NCI-H524 treated with DMSO at 0.1 percent for 48 hours (cell line): ENCODE results near the gene DGKQ.
"Not testable (repeated sequence)": the region's sequence is repeated elsewhere in the genome, so short reads cannot be mapped to it uniquely, and the experiment has no call there.

Experiments used
- DNase-seq: peaks from one replicate; lab custom pipeline; 2025; lab: John Stamatoyannopoulos, UW

Gene DGKQ

DNA sequence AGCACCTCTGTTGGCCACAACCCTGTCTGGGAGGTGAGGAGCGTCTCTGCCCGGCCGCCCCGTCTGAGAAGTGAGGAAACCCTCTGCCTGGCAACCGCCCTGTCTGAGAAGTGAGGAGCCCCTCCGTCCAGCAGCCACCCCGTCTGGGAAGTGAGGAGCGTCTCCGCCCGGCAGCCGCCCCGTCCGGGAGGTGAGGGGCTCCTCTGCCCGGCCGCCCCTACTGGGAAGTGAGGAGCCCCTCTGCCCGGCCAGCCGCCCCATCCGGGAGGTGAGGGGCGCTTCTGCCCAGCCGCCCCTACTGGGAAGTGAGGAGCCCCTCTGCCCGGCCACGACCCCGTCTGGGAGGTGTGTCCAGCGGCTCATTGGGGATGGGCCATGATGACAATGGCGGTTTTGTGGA lies 2.6 kb upstream of the DGKQ start:
- DNase-seq = not testable (repeated sequence)

GRCh38 chr4:974668-975067 lies 1.3 kb upstream of the DGKQ start:
- DNase-seq = no peak

DNA sequence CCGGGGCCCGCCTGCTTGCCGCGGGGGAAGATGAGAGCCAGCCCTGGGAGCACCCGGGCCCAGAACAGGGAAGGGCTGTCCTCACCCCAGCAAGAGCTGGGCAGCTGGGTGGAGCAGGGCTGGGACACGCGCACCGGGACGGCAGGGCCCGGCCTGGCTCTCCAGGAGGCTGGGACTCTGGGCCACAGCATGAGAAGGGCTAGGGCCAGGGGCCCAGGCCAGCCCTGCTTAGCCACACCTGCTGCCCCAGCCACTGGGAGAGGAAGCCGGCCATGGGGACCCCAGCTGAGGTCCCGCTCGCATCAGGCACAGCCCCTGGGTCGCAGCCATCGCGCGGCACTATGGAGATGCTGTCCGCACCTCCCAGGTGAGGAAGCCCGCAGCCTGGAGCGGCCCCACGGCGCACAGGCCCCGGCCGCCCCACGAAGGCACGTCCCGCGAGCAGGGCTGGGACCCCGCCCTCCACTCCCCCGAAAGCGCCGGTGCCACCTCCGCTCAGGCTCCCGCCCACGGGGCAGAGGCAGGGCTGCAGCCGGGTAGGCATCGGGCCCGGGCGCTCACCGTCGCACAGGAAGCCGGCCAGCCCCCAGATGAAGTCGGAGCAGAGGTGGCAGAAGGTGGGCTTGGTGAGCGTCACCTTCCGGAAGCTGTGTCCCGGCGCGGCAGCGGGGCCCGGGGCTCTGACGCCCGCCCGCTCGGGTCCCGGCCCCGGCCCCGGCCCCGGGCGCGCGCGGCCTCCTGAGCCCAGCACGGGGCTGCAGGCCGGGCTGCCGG lies 531 bp downstream of the DGKQ start:
- DNase-seq = no peak

DNA sequence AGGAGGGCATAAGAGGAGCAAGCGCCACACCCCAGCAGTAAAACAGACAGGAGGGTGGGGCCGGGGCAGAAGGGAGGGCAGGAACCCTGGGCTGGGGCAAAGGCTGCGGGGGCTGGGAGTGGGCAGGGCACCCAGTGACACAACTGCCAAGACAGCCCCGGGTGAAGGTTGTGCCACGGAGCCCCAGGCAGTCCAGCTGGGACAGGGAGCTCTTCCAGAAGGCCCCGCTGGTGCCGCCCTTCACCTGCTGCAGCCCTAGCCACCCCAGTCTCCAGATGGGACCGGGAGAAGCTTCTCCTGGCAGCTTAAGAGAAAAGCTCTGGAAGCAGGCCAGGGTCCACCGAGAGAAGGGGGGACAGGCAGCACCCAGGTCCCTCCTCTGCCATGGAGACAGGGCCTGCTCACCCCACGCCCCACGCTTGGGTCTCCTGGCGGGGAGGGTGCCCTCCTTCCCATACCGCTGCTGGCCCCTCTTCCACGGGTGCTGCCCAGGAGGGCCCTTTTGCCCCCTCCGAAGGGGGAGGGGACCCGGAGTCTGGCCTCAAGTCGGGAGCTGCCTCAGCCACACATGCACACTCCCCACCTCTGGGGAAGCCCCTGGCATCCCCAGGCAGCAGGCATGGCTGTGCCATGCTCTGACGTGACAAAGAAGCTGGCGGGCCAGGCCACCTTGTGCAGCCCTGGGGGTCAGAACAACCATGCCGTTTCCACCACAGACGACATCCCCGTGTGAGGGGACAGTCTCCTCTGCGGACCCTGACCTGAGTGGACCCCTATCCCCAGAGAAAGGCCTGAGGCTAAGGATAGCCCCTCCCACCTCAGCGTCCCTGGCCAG lies 1.5 kb downstream of the DGKQ start:
- DNase-seq = no peak

DNA sequence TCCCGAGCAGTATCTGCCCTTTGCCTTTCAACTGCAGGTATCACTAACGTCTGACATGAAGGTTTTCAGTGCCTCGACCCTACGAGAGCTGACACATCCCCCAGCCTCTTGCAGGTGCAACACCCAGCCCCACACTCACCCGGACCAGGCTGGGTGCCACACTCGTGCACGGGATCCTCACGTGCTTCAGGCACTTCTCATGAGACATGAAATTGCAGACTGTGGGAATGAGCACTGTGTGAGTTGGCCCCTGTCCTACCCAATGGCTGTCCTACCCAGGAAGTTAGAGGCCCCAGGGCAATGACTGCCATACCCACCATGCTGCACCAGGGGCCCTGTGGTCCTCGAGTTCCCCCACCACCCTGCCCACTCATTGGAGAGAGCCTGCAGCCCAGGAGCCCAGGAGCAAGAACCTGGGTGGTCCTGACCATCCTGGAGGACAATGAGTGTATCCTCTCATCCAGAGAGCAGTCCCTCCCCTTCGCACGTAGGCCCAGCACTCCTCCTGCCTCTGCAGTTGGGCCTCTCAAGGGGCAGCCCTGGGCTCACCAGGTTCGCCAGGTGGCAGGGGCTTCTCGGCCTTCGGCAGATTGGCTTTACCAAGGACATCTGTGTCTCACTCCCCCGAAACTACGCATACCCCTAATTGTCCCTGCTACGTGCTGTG lies 2.4 kb downstream of the DGKQ start:
- no peak for DNase-seq

DNA sequence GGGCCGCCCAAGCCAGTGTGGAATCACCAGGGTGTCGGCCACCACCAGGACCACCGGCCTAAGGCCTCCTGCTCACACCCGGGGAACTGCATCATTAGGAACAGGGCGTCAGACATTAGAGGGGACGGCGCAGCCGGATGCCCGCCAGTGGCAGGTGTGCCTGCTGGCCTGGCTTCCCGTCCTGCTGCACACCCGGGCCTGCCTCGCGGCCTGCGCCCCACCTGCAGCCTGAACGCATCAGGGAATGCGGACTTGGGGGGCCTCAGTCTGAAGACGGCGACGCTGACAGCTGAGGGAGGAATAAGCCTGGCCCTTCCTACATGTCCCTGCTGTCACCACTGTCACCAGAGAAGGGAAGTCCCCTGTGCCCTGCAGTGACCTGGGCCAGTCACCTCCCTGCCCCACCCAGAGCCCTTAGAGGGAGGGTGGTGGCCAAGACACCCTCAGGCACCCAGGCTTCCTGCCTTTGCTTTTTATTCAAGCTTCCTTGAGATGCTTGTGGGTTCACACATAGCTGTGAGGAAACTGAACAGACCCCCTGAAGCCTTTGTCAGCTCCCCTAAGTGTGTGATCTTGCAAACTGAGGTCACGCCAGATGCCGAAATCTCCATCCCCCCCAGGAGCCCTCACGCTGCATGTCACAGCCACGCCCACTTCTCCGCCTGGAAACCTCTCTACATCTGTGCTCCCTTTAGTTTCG lies 3.2 kb downstream of the DGKQ start:
- no peak for DNase-seq

DNA sequence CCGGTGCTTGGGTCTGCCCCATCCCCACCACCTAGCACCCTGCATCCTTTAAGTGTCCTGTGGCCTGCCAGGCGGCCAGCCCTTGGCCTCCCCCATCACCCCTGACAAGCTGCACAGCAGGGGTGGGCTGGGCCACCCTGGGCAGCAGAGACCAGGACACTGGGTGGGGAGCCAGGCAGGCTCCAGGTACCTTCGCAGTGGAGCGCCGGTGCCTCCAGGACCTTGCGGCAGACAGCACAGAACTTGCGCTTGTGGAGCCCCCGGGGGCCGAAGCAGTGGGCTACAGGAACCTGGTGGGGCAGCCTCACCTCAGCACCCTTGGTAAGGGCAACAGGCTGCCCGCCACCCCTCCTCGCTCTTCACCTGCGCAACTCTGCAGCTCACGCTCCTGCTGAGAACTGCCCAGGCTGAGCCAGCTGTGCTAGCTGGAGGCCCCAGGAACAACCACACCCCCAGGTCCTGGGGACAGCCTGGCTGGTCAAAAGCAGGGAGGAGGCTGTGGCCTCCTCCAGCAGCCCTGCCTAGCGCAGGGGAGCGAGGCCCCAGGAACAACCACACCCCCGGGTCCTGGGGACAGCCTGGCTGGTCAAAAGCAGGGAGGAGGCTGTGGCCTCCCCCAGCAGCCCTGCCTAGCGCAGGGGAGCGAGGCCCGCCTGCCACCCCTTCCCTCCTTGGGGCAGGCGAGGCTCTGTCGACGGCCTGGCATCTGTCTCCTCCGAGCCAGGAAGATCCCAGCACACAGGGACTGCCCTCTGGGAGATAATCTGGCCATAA lies 4.6 kb downstream of the DGKQ start:
- no peak for DNase-seq

DNA sequence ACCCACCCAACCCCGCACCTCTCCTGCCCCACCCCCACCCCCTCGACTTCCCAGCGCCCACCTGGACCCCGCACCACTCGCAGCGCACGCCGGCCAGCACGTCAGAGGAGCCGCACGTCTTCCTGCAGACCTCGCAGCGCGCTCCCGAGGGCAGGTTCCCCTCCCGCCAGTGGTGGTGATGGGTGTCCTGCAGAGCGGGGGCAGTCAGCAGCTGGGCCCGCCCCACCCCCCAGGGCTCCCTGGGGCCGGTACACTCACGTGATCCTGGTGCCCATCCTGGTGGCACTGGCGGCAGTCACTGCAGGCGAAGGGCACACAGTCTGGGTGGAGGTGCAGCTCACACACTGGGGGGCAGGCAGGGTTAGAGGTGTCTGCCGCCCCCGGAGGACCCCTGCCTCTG lies 5.1 kb downstream of the DGKQ start:
- no peak for DNase-seq

DNA sequence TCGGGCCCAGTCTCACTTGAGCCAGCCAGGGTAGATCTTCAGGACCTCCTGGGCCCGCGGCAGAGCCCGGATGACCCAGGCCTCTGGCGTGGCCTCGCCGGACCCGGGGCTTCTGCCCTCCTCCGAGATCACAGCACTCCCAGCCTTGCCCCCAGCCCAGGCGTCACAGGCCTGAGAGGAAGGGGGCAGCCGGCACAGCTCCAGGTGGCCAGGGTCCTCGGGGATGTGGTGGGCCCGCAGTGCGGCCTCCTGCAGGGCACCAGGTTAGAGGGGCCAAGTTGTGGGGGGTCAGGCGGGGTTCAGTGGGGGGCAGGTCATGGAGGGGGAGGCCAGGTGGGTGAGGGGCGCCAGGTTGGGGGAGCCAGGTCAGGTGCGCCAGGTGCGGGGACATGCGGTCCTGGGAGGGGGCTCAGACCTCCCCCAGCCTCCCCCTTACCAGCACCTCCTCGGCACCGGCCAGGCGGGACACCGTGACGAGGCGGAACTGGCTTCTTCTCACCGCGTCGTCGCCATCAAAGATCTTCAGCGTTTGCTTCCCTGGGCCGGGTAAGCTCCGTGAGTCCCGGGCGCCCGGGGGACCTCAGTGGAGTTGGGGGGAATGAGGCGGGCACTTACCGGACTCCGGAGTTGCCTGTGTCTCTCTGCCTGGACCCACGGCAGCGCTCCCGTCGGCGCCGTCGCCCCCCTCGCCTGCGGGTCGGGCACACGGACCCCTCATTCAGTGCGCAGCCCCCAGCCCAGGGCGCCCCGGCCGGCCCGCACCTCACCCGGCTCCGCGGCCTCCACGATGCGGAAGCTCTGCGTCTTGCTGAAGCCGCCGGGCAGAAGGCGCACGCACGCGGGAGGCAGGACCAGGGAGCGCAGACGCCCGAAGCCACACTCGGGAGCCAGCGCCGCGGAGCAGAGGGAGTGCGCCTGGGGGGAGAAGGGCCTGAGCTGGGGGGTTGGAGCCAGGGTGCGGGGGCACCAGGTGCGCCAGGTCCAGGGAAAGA lies 6.0 kb downstream of the DGKQ start:
- DNase-seq = no peak

DNA sequence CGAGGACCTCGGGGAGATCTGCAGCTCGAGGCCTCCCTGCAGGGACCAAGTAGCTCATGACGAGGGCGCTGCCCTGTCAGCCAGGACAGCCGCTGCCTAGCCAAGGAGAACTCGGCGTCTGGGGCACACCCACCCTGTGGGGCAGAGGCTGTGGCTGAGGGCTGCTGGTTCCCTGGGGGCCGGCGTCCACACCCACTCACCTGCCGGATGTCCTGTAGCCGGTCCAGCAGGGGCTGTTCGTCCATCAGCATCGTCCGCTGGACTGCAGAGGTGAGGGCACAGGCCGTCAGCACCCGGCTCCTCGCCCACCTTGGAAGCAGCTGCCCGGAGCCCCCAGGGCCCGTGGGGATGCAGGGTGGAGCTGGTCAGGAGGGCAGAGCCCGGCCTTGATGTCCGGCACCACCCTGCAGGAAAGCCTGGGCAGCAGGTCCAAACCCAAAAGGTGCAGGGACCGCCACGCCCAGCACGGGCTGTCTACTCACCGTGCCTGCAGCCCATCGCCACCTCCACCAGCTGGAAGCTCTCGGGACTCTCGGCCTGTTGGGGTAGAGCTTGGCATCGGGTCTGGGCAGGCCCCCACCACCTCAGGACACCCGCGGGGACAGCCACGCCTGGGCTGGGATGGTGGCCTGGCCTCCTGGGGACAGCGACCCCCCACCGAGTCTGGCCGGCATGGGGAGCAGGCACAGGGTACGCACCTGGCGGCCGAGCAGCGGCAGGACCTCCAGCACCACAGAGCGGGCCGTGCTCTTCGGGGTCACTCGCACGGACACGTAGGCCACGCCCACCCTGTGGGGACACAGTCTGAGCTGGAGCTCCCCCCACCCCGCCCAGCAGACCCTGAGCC lies 6.9 kb downstream of the DGKQ start:
- DNase-seq = no peak

GRCh38 chr4:965766-966134 lies 7.6 kb downstream of the DGKQ start:
- DNase-seq = no peak

GRCh38 chr4:965048-965765 lies 8.2 kb downstream of the DGKQ start:
- DNase-seq = no peak

DNA sequence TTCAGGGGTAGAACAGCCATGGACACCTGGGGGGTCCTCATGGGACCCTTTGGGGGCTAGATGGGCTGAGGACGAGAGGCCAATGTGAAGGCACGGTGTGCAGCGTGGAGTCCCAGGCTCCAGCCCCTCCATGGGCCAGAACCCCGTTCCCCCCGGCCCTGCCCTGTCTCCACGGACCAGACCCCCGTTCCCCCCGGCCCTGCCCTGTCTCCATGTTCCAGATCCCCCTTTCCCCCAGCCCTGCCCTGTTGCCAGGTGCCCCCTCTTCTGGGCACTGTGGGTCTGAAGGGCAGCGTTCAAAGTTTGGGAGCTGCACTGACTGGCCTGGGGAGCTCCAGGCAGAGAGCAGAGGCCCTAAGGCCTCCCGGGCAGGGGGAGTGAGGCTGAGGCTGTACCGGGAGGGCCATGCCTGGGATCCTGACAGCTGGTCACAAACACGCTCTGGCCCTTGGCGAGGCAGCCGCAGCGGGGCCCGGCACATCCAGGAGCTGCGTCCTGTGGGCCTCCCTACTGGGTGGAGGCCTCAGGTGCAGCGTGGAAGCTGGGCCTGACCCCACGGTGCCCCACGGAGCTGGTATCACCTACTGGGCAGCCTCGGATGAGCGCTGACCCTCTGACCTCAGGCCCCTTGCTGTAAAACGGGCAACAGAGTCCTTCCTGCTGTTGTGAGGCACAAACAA lies 8.9 kb downstream of the DGKQ start:
- no peak for DNase-seq

- no peak for DNase-seq
Measured at GRCh38 chr4:963276-964225, 9.8 kb downstream of the DGKQ start.

DNA sequence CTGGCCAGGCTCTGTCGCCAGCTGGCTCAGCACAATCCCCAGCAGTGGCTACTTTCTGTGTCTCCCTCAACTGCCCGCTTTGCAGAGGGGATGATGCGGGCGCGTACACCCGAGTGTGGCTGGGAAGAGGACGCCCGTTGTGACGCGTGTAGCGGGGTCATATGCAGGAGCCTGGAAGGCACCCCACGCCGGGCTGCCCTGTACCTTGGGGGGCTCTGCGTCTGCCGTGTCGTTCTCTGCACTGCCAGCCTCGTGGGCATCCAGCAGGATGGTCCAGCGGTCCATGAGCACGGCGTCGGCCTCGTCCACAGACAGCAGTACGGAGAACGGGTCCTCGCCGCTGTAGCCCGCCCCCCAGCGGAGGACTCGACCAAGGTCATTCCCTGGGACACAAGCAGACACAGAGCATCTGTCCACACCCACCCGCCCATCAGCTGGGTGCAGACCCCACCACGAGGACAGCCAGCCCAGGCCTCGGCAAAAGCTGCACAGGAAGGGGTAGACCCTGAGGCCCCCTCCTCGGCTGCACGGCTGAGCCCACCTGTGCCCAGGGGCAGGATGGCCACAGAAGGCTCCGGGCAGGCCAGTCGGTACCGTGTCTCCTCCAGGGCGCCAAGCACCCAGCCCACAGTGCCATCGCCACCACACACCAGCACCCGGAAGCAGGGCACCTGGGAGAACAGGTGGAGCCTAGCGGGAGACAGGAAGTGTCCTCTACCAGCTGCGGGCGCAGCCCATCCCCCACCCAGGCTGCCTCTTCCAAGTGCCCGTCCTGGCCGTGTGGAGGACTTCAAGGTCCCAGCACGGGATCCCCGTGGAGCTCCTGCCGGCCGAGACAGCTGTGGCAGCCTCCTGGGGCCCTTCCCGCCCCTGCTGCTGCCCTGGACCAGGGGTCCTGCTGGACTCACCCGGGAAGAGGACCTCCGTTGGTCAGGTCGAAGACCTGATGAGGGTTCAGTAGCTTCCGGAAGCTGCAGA lies 10.8 kb downstream of the DGKQ start:
- DNase-seq = no peak
